Measurements from ENCODE around the gene GLIPR2. TPM values are rescaled to one million over a fixed set of nuclear protein-coding genes. Genes with fewer than 3 reads are reported as not detected.
A peak's percentile ranks its signal among the peaks of the same experiment; 100 is the strongest.

Gene GLIPR2
- total and polyA plus RNA-seq, 2 of the 13 experiments (the other 11 are each of a cell fraction or from before 2014, with no cell fraction given), result 0.08 to 0.42 TPM

DNA sequence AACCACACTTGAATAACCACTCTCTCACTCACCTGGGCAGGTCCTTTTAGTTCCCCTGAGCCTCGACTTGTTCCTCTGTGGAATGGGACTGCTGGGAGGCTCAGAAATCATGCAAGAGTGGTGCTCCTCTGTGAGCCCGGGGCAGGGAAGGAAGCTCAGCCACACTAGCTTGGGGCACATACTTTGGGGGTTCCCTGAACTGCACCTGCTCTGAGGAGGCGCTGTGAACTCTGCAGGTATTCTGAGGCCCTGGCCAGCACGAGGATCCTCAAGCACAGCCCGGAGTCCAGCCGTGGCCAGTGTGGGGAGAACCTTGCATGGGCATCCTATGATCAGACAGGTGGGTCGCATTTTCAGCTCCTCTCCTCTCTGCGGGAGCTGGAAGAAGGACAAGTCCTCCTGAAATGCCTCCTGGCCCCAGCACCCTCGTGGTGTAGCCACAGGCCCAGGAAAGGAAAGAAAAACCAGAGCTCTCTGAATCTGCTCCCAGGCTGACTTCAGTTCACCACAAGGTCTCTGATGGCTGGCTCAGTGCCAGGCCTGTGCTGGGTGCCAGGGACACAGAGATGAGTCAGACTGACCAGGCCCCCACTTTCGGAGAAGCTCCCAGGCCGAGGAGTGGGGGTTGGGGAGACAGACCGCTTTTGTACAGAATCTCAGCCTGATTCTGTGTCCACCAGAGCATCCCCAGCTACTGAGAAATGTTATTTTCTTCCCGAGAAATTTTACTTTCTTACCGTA lies 11.9 kb downstream of the GLIPR2 start (continued):
- TF ChIP-seq BATF2 (CRISPR knock-in tag; IDR thresholded peaks at IDR 0.05) (no peak), FOSL2 (CRISPR knock-in tag; IDR thresholded peaks at IDR 0.05) (peak; percentile 90), SOX5 (CRISPR knock-in tag; IDR thresholded peaks at IDR 0.05; ENCODE audit: borderline replicate concordance) (no peak), TAF15 (IDR thresholded peaks at IDR 0.05; ENCODE audit: low read depth, low read length, poor library complexity, severe bottlenecking) (no peak), NR2C2 (CRISPR knock-in tag; IDR thresholded peaks at IDR 0.05; ENCODE audit: borderline replicate concordance) (no peak), ZNF562 (CRISPR knock-in tag; IDR thresholded peaks at IDR 0.05; ENCODE audit: borderline replicate concordance) (no peak)
- TF ChIP-seq, protein P1, sequence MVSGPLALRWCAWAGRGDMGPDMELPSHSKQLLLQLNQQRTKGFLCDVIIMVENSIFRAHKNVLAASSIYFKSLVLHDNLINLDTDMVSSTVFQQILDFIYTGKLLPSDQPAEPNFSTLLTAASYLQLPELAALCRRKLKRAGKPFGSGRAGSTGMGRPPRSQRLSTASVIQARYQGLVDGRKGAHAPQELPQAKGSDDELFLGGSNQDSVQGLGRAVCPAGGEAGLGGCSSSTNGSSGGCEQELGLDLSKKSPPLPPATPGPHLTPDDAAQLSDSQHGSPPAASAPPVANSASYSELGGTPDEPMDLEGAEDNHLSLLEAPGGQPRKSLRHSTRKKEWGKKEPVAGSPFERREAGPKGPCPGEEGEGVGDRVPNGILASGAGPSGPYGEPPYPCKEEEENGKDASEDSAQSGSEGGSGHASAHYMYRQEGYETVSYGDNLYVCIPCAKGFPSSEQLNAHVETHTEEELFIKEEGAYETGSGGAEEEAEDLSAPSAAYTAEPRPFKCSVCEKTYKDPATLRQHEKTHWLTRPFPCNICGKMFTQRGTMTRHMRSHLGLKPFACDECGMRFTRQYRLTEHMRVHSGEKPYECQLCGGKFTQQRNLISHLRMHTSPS (CRISPR knock-in tag; IDR thresholded peaks at IDR 0.05; ENCODE audit: low read depth), result no peak

DNA sequence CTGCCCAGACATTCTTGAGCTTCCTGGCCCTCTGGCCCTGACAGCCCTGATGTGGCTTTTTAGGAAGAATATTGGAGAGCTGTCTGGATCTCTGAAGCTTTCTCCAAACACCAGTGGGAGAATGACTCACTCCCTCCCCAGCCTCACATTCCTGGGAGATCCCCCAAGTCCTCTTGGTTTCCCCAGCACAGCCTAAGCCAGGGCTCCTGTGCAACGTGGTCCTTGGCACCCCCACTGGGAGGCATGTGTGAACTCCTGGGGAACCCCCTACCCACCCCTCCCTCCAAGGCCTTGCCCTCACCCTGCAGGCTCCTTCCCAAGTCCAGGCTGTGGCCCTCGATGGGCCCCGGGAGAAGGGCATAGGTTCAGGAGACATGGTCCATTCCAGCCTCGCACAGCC lies 12.7 kb downstream of the GLIPR2 start:
- in situ Hi-C loops (cut with HindIII; ENCODE audit: extremely low pct_ligation_motif_present, low pct_unique_long_range_greater_than_20kb) (no loop called here), intact Hi-C loops (cut with micrococcal nuclease; ENCODE audit: unreplicated experiment) (no loop called here)
- WGBS (ENCODE audit: low lambda C conversion rate), result 24% methylated on average over 3 of the region's 4 CpGs
- Histone ChIP-seq H3K79me2 (ENCODE audit: insufficient read depth, low read length) (no peaks in the 10 kb centered on the region), H3K27me3 (ENCODE audit: control insufficient read depth in 1 of 2, insufficient read depth in 2 of 2, low read length in 2 of 2) (peaks cover 3 to 8% of the 10 kb centered on the region in 2 experiments; a peak in 3 of 5 replicates), H3K27ac (ENCODE audit: extremely low read length, insufficient read depth, low read length) (no peak overlapping the region), H3K9ac (ENCODE audit: insufficient read depth, low read depth, low read length) (no peak overlapping the region), H3K4me3 (replicated peaks in 1 of 3; ENCODE audit: insufficient read depth in 1 of 3, low read depth in 2 of 3, low read length in 3 of 3) (no peak overlapping the region), H4K20me1 (ENCODE audit: insufficient read depth, low read length) (no peaks in the 10 kb centered on the region), H3K9me3 (ENCODE audit: low read length) (peaks cover 11% of the 10 kb centered on the region; the same call in 1 of the 2 replicates), H3K4me1 (ENCODE audit: insufficient read depth, low read length) (peaks cover 39% of the 10 kb centered on the region), H2AFZ (ENCODE audit: low read length) (no peak overlapping the region), H3K36me3 (replicated peaks in 1 of 2; ENCODE audit: control insufficient read depth in 1 of 2, insufficient read depth in 2 of 2, low read length in 2 of 2) (no peaks in the 10 kb centered on the region), H3K4me2 (ENCODE audit: low read depth, low read length) (no peak overlapping the region)
- DNase-seq (ENCODE audit: low spot score) (no peak), ATAC-seq (no peak), FAIRE-seq (no peak)
- no peak for TF ChIP-seq ZNF567 (CRISPR knock-in tag; IDR thresholded peaks at IDR 0.05; ENCODE audit: borderline replicate concordance)
- TF ChIP-seq ZNF326 (CRISPR knock-in tag; IDR thresholded peaks at IDR 0.05; ENCODE audit: borderline replicate concordance), result no peak
- ChIA-PET POLR2A (interaction anchor here (1.0 to 1.4 kb wide), 2 partner anchors 10 to 41 kb away, joined by 3 to 4 read pairs; partner anchors contain the start of gene CLTA), CTCF (ENCODE audit: low intra/inter-chr PET ratio, low total read pairs) (no interaction called here)
- BruUV-seq (replicated peaks), result no TSS peak
